DOHH2 (cell line): ENCODE measurements around the gene MINDY2.

ENCODE experiments used
- H3F3A ChIP-seq: fragments of 200-600 bp; sonication (generic), shearing (Covaris generic); 2 replicates; pipeline ENCODE4 v1.6.0; 2016; ENCODE audit warnings: antibody characterized with exemption, mild to moderate bottlenecking; ENCODE audit not compliant: control insufficient read depth, insufficient read depth
- H3K27ac ChIP-seq: fragments of 200-600 bp; sonication (generic); 2 replicates; pipeline ENCODE4 v1.5.1; 2014; ENCODE audit warnings: low read depth, mild to moderate bottlenecking, low read length, moderate library complexity
- H3K27me3 ChIP-seq: fragments of 200-600 bp; sonication (generic); 2 replicates; pipeline ENCODE4 v1.6.1; 2014; ENCODE audit warnings: mild to moderate bottlenecking, low read length, mixed read lengths; ENCODE audit not compliant: control insufficient read depth
- H3K36me3 ChIP-seq: fragments of 200-600 bp; sonication (generic); 2 replicates; pipeline ENCODE4 v1.6.1; 2014; ENCODE audit warnings: mild to moderate bottlenecking, low read length, moderate library complexity, mixed read lengths; ENCODE audit not compliant: control insufficient read depth
- H3K4me1 ChIP-seq: fragments of 200-600 bp; sonication (generic); 2 replicates; pipeline ENCODE4 v1.6.1; 2014; ENCODE audit warnings: mild to moderate bottlenecking, low read length, mixed read lengths; ENCODE audit not compliant: control insufficient read depth
- H3K4me2 ChIP-seq: fragments of 200-600 bp; sonication (generic); 2 replicates; pipeline ENCODE4 v1.6.0; 2014; ENCODE audit warnings: mild to moderate bottlenecking, low read length, moderate library complexity
- H3K4me3 ChIP-seq: fragments of 200-600 bp; sonication (generic); 2 replicates; pipeline ENCODE4 v1.5.1; 2014; ENCODE audit warnings: mild to moderate bottlenecking, low read length, mixed read lengths
- H3K79me2 ChIP-seq: fragments of 200-600 bp; sonication (generic); 2 replicates; pipeline ENCODE4 v1.6.1; 2014; ENCODE audit warnings: mild to moderate bottlenecking, low read length, mixed read lengths; ENCODE audit not compliant: control insufficient read depth
- H3K9me2 ChIP-seq: fragments of 200-600 bp; sonication (generic); replicated peaks from 2 replicates; pipeline ENCODE4 v1.6.1; 2014; ENCODE audit warnings: mild to moderate bottlenecking, low read length, mixed read lengths; ENCODE audit not compliant: control insufficient read depth
- H3K9me3 ChIP-seq: fragments of 200-600 bp; sonication (generic); 2 replicates; pipeline ENCODE4 v1.6.1; 2014; ENCODE audit warnings: antibody characterized with exemption, low read length, mixed read lengths; ENCODE audit not compliant: control insufficient read depth, insufficient read depth
- H4K20me1 ChIP-seq: fragments of 200-600 bp; sonication (generic); 2 replicates; pipeline ENCODE4 v1.6.0; 2014; ENCODE audit warnings: low read depth, mild to moderate bottlenecking, antibody characterized with exemption, low read length, moderate library complexity; ENCODE audit not compliant: control insufficient read depth, insufficient read depth
- CTCF ChIP-seq: fragments of 200-600 bp; sonication (generic); IDR thresholded peaks from one replicate; pipeline ENCODE4 v1.5.1; 2014; ENCODE audit warnings: antibody characterized with exemption, mild to moderate bottlenecking, low read depth, low read length; ENCODE audit not compliant: poor library complexity, severe bottlenecking
- EZH2phosphoT487 ChIP-seq: fragments of 200-600 bp; sonication (generic); IDR thresholded peaks from 2 replicates; pipeline ENCODE4 v1.6.1; 2017; ENCODE audit warnings: borderline replicate concordance, mild to moderate bottlenecking, antibody characterized with exemption, low read length, moderate library complexity, mixed read lengths

Gene MINDY2

DNA sequence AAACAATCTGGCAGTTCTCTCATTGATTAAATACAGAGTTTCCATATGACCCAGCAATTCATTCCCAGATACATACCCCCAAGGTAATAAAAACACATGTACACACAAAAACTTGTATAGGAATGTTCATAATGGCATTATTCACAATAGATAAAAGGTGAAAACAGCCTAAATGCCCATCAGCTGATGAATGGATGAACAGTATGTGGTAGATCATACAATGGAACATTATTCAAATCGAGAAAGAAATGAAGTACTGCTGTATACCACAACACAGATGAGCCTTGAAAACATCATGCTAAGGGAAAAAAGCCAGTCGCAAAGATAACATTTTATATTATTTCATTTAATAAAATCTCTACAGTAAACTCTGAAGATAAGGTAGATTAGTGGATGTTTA, 91.2 kb downstream of the MINDY2 start:
- Histone ChIP-seq H3K27ac (no peak overlapping the region), H3K36me3 (no peaks in the 10 kb centered on the region), H3K4me1 (no peaks in the 10 kb centered on the region), H3K9me2 (no peaks in the 10 kb centered on the region), H3K4me2 (no peak overlapping the region), H3F3A (no peaks in the 10 kb centered on the region; the same call in 1 of the 2 replicates), H4K20me1 (no peaks in the 10 kb centered on the region), H3K27me3 (no peaks in the 10 kb centered on the region), H3K9me3 (no peaks in the 10 kb centered on the region), H3K79me2 (no peaks in the 10 kb centered on the region), H3K4me3 (no peak overlapping the region)
- no peak for TF ChIP-seq EZH2phosphoT487
- no peak for TF ChIP-seq CTCF

GRCh38 chr15:58864602-58865424, 93.7 kb downstream of the MINDY2 start:
- H3K4me2 ChIP-seq: no peak overlapping the region
- no peaks in the 10 kb centered on the region for H3K9me2 ChIP-seq
- H3K79me2 ChIP-seq: no peaks in the 10 kb centered on the region
- TF ChIP-seq CTCF (no peak), EZH2phosphoT487 (no peak)
- H3F3A ChIP-seq: no peaks in the 10 kb centered on the region; the same call in 1 of the 2 replicates
- H3K27me3 ChIP-seq: no peaks in the 10 kb centered on the region
- no peaks in the 10 kb centered on the region for H3K4me1 ChIP-seq
- H3K27ac ChIP-seq: no peak overlapping the region
- H4K20me1 ChIP-seq: no peaks in the 10 kb centered on the region
- H3K36me3 ChIP-seq: no peaks in the 10 kb centered on the region
- H3K4me3 ChIP-seq: no peak overlapping the region
- no peaks in the 10 kb centered on the region for H3K9me3 ChIP-seq

DNA sequence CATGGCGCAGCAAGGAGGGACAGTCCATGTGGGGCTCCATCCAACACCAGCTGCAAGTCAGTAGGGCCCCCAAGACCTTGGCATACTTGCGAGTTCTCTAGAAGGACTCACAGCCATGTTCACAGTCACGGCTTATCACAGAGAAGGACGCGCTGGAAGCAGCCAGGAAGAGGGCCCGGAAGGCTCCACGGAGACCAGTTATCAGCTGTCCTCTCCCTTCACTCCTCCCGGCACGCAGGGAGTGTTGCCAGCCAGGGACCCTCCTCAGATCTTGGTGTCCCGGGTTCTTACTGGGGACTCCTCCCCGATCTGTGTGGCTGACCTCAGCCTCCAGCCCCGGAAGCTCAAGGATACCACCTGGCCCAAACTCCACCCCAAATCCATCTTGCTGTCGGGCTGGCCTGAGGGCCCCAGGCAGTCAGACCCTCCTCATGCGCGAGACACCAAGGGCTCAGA, 94.4 kb downstream of the MINDY2 start:
- H3K4me3 ChIP-seq: no peak overlapping the region
- H3F3A ChIP-seq: no peaks in the 10 kb centered on the region; the same call in 1 of the 2 replicates
- no peak for TF ChIP-seq CTCF
- no peak for TF ChIP-seq EZH2phosphoT487
- H3K4me1 ChIP-seq: no peaks in the 10 kb centered on the region
- no peaks in the 10 kb centered on the region for H3K79me2 ChIP-seq
- no peaks in the 10 kb centered on the region for H3K9me2 ChIP-seq
- H3K9me3 ChIP-seq: no peaks in the 10 kb centered on the region
- H3K27ac ChIP-seq: no peak overlapping the region
- no peaks in the 10 kb centered on the region for H3K27me3 ChIP-seq
- no peaks in the 10 kb centered on the region for H4K20me1 ChIP-seq
- H3K36me3 ChIP-seq: no peaks in the 10 kb centered on the region
- H3K4me2 ChIP-seq: no peak overlapping the region
